NT2/D1 (cell line): ENCODE results near the gene PHYKPL.

ENCODE experiments used
- SUZ12 ChIP-seq: IDR thresholded peaks from 2 replicates; pipeline ENCODE4 v1.6.1; 2011; ENCODE audit not compliant: insufficient read length, insufficient read depth; ENCODE audit errors: extremely low read depth
- YY1 ChIP-seq: IDR thresholded peaks from 2 replicates; pipeline ENCODE4 v1.6.1; 2011; ENCODE audit not compliant: insufficient read length, insufficient read depth

GRCh38 chr5:178242416-178242815 lies 9.8 kb upstream of the PHYKPL start:
- TF ChIP-seq SUZ12 (no peak), YY1 (no peak)
